Heart right ventricle (tissue), 16 donors: ENCODE data around the gene PDZD2. TPM values are rescaled to one million over a fixed set of nuclear protein-coding genes. Genes with fewer than 3 reads are reported as not detected.
A peak's percentile ranks its signal among the peaks of the same experiment; 100 is the strongest.

Source experiments
- ATAC-seq, 8 donors: fragments of 200-7000 bp; cut with Tn5 transposase; one replicate each; pipeline ENCODE4 v1.9.1; 2020; ENCODE audit warnings: mild to moderate bottlenecking in 8 of 8, moderate library complexity in 8 of 8, moderate number of reproducible peaks in 1 of 8
- DNase-seq, 2 donors: peaks; one replicate each; pipeline ENCODE4 v3.0.0-alpha.2; 2020
- H3K27ac ChIP-seq, 10 donors: fragments of 200-600 bp; sonication (generic) in 2 of 10; one replicate each; pipeline versions ENCODE4 v1.5.0 to v1.8.0; 2020 to 2022; ENCODE audit warnings: mild to moderate bottlenecking in 3 of 10
- H3K27me3 ChIP-seq, 7 donors: fragments of 200-600 bp; one replicate each; pipeline ENCODE4 v1.8.0; 2021 to 2022; ENCODE audit warnings: mild to moderate bottlenecking in 2 of 7
- H3K36me3 ChIP-seq, 9 donors: fragments of 200-600 bp; sonication (generic) in 1 of 9; one replicate each; pipeline versions ENCODE4 v1.5.0 to v1.8.0; 2020 to 2022; ENCODE audit warnings: mild to moderate bottlenecking in 2 of 9
- H3K4me1 ChIP-seq, 9 donors: fragments of 200-600 bp; sonication (generic) in 1 of 9; one replicate each; pipeline versions ENCODE4 v1.5.0 to v1.8.0; 2020 to 2022; ENCODE audit warnings: mild to moderate bottlenecking in 4 of 9
- H3K4me3 ChIP-seq, 10 donors: fragments of 200-600 bp; sonication (generic) in 2 of 10; one replicate each; pipeline versions ENCODE4 v1.5.0 to v1.8.0; 2020 to 2022; ENCODE audit warnings: mild to moderate bottlenecking in 7 of 10, moderate library complexity in 2 of 10
- H3K9me3 ChIP-seq, 11 donors: fragments of 200-600 bp in 10 of 11; sonication (generic) in 2 of 11; one replicate each; pipeline versions ENCODE4 v1.5.0 to v1.8.0; 2013 to 2022; ENCODE audit warnings: mild to moderate bottlenecking in 2 of 11, control low read depth in 1 of 11, moderate library complexity in 1 of 11
- WGBS, 2 donors: extraction: QIAGEN DNeasy Blood & Tissue Kit; methylation state at CpG; one replicate each; pipeline ENCODE4 v1.1.7; 2013; ENCODE audit warnings: inconsistent platforms in 1 of 2; 5-methylcytosine and 5-hydroxymethylcytosine counted together
- intact Hi-C, 10 donors: fragments of 100-400 bp; cut with DNase I; formaldehyde crosslinking; loops; one replicate each; pipeline versions ENCODE4 v1.11.1 to v1.14.2; 2022
- long read RNA-seq, 3 donors: library from polyadenylated mRNA; unstranded; transcript quantifications; one replicate each; pipeline ENCODE4 v2.0.0, GENCODE V29; 2020 to 2021
- polyA plus RNA-seq, 2 donors: library from polyadenylated mRNA; stranded (reverse); fragments of 200-250 nt; gene quantifications; one replicate each; pipeline ENCODE4 v1.2.3, GENCODE V29; 2013
- total RNA-seq, 10 donors: library from RNA; stranded (reverse); fragmentation: NEBNext Ultra II Directional in 3 of 10; extraction: Animal tissue kit (Norgen Biotek cat#: 25700) in 3 of 10; gene quantifications; one replicate each; pipeline versions ENCODE4 v1.2.1 to v1.2.4, GENCODE V29; 2021 to 2023
- TF ChIP-seq, protein P1 (sequence below), 9 donors: fragments of 200-600 bp; sonication (generic) in 2 of 9; IDR thresholded peaks; one replicate each; pipeline versions ENCODE4 v1.5.0 to v1.8.0; 2021 to 2022; ENCODE audit warnings: antibody characterized with exemption in 9 of 9, mild to moderate bottlenecking in 5 of 9, moderate library complexity in 1 of 9
- donor health status: Arrhythmogenic right ventricular cardiomyopathy.
- donor health status: ischemic (EF 13 %, LVEDD 7.1; RV severe dilation, severe dysfunction).
- donor health status: healthy with polysubstance abuse.
- donor health status: DM: no; HTN: yes; CAD: no.
- donor health status: DM: no; HTN: no; CAD: no.
- donor health status: ischemic (EF 25% LVEDD 6.9; RV normal size, moderate dysfunction).
- donor health status: ischemic (EF 25% LVEDD 5.7; RV mildly dilated, moderate dysfunction).
- donor health status: healthy.
- donor health status: DM: yes; HTN: yes; CAD: no.
- donor health status: Ischemic cardiomyopathy.
- donor health status: ischemic (EF 35%, LVEDD 5.7; RV mildly dilated, moderate dysfunction).
- donor health status: nonischemic (EF 11% LVEDD 7.7; RV severe dilation, severe dysfunction).
- donor health status: DM: yes; HTN: yes; CAD: no.
- donor health status: PGD.
- donor health status: ischemic (EF 29% LVEDD 5.4; RV normal size, mild dysfunction).
- donor health status: nonischemic (EF 23%, LVEDD 6.1; RV moderate dilation, normal function).

Gene PDZD2
- 100 to 1,000 TPM in 3 of 10 donors, 10 to 100 TPM in 7; 41.6 to 117 (median 89.0) TPM for total RNA-seq
- 10 to 100 TPM in 1 of 2 donors, 1 to 10 TPM in 1; 9.0 to 24.1 TPM for polyA plus RNA-seq
- long read RNA-seq, donor 1, partial matches to known transcripts = 20 of 38 reads
- long read RNA-seq, donor 1, other reads (novel, unspliced or antisense) = 17 of 38 reads
- long read RNA-seq, donor 2, partial matches to known transcripts = 67 of 100 reads
- long read RNA-seq, donor 2, other reads (novel, unspliced or antisense) = 31 of 100 reads
- long read RNA-seq, donor 3, partial matches to known transcripts = 31 of 47 reads
- long read RNA-seq, donor 3, other reads (novel, unspliced or antisense) = 16 of 47 reads

GRCh38 chr5:31638748-31639418 is at the start of gene PDZD2:
PDZD2 (plus strand) TSS chr5:31639131.
- no peaks in the 10 kb centered on the region for H3K36me3 ChIP-seq
- TF ChIP-seq, protein P1, sequence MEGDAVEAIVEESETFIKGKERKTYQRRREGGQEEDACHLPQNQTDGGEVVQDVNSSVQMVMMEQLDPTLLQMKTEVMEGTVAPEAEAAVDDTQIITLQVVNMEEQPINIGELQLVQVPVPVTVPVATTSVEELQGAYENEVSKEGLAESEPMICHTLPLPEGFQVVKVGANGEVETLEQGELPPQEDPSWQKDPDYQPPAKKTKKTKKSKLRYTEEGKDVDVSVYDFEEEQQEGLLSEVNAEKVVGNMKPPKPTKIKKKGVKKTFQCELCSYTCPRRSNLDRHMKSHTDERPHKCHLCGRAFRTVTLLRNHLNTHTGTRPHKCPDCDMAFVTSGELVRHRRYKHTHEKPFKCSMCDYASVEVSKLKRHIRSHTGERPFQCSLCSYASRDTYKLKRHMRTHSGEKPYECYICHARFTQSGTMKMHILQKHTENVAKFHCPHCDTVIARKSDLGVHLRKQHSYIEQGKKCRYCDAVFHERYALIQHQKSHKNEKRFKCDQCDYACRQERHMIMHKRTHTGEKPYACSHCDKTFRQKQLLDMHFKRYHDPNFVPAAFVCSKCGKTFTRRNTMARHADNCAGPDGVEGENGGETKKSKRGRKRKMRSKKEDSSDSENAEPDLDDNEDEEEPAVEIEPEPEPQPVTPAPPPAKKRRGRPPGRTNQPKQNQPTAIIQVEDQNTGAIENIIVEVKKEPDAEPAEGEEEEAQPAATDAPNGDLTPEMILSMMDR (IDR thresholded peaks at IDR 0.05) = peak in 8 of 9 donors; percentile 10 to 66 (median 41)
- no peaks in the 10 kb centered on the region for H3K9me3 ChIP-seq
- peak; percentile 86 to 89 for DNase-seq
- peaks cover 13 to 83% (median 47%) of the 10 kb centered on the region in 9 donors for H3K4me1 ChIP-seq
- peaks cover 0 to 26% (median 0%) of the 10 kb centered on the region in 7 donors for H3K27me3 ChIP-seq
- peak within 1 kb of the TSS; percentile 51 to 86 (median 78) for H3K27ac ChIP-seq
- ATAC-seq = peak; percentile 75 to 85 (median 82)
- 0% methylated on average over 55 to 70 of the region's 70 CpGs for WGBS, 2 donors
- intact Hi-C loops = loop anchor here in 7 of 10 donors (1.0 to 10.0 kb wide), 6 partner anchors 46 to 170 kb away; no protein-coding TSS in a partner anchor
- peak within 1 kb of the TSS; percentile 30 to 92 (median 79) for H3K4me3 ChIP-seq

DNA sequence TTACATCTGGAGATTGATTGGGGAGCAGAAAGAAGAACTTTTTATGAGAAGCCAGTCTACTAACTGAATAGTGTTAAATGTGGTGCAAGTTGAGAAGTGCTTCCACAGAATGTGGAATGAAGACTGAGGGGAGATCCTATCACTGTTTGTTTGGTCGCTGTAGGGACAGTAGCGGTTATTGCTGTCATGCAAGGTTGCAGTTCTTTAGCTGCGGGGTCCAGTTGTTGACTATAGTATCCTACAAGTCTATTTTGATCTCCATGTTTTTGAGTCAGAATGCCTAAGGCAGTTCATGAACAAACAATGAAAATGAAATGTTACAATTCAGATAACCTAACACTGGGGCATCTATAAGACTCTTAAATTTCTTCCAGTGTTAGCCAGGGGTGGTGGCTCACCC is 45.3 kb upstream of the PDZD2 start:
- 89 to 90% methylated on average over 3 of the region's 3 CpGs for WGBS, 2 donors
- Histone ChIP-seq H3K4me3 (no peak overlapping the region), H3K27ac (no peak overlapping the region), H3K36me3 (no peaks in the 10 kb centered on the region), H3K9me3 (no peaks in the 10 kb centered on the region), H3K27me3 (peaks cover 0 to 2% (median 0%) of the 10 kb centered on the region in 7 donors), H3K4me1 (peaks cover 0 to 5% (median 0%) of the 10 kb centered on the region in 9 donors)
- no peak for DNase-seq
- ATAC-seq = no peak
- intact Hi-C loops = no loop called here
- TF ChIP-seq, protein P1 (IDR thresholded peaks at IDR 0.05) = no peak

DNA sequence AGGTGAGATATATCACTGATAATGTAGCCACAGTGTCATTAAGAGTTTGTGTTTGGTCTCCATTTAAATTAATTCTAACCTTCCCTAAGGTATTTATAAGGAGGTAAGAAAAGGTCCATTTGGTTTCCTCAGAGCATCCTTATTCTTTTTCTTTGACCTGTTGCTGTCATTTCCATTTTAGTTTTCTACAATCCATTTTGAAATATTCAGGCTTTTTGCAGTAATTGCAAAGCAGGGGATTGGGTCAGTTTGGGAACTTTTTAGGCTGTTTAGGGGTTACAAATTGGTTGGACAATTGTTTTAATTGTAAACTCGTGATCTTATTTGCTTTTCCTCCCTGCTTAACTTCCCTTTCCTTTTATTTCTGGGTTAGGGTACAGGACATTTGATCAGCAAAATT is 42.6 kb upstream of the PDZD2 start:
- no peaks in the 10 kb centered on the region for H3K36me3 ChIP-seq
- intact Hi-C loops = no loop called here
- TF ChIP-seq, protein P1 (IDR thresholded peaks at IDR 0.05) = no peak

More for the DNA sequence above, 42.6 kb upstream of the PDZD2 start:
- Histone ChIP-seq H3K9me3 (no peaks in the 10 kb centered on the region), H3K27me3 (peaks cover 0 to 2% (median 0%) of the 10 kb centered on the region in 7 donors), H3K4me3 (no peak overlapping the region), H3K27ac (no peak overlapping the region), H3K4me1 (peaks cover 0 to 5% (median 0%) of the 10 kb centered on the region in 9 donors)
- WGBS, 2 donors = 81 to 85% methylated on average over 1 of the region's 1 CpG
- DNase-seq = no peak
- no peak for ATAC-seq
